SU-DHL-6 (cell line): ENCODE data around the gene LOXL4.

Experiments
- EZH2phosphoT487 ChIP-seq: fragments of 200-600 bp; sonication (generic), shearing (Covaris generic); conservative IDR thresholded peaks from 2 replicates; pipeline ENCODE4 v1.6.1; 2018; ENCODE audit warnings: mild to moderate bottlenecking, antibody characterized with exemption, low read length, moderate library complexity, mixed read lengths
- TF ChIP-seq, protein P1 (sequence below): fragments of 200-600 bp; sonication (generic); IDR thresholded peaks from one replicate; pipeline ENCODE4 v1.5.1; 2017; ENCODE audit warnings: antibody characterized with exemption, mild to moderate bottlenecking, low read length, moderate library complexity; ENCODE audit not compliant: insufficient read depth, poor library complexity, severe bottlenecking

- TF ChIP-seq, protein P1, sequence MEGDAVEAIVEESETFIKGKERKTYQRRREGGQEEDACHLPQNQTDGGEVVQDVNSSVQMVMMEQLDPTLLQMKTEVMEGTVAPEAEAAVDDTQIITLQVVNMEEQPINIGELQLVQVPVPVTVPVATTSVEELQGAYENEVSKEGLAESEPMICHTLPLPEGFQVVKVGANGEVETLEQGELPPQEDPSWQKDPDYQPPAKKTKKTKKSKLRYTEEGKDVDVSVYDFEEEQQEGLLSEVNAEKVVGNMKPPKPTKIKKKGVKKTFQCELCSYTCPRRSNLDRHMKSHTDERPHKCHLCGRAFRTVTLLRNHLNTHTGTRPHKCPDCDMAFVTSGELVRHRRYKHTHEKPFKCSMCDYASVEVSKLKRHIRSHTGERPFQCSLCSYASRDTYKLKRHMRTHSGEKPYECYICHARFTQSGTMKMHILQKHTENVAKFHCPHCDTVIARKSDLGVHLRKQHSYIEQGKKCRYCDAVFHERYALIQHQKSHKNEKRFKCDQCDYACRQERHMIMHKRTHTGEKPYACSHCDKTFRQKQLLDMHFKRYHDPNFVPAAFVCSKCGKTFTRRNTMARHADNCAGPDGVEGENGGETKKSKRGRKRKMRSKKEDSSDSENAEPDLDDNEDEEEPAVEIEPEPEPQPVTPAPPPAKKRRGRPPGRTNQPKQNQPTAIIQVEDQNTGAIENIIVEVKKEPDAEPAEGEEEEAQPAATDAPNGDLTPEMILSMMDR, result no peak
- TF ChIP-seq EZH2phosphoT487, result no peak
These were observed 4.9 kb downstream of the LOXL4 start for GRCh38 chr10:98263088-98263487.
